Kidney (tissue), 14 donors: ENCODE results near the gene C1QTNF6. TPM values are rescaled to one million over a fixed set of nuclear protein-coding genes. Genes with fewer than 3 reads are reported as not detected.
A peak's percentile ranks its signal among the peaks of the same experiment; 100 is the strongest.

Source experiments
- DNase-seq, 5 donors: peaks; one replicate each; pipeline ENCODE4 v3.0.0-alpha.2; 2013 to 2020
- FAIRE-seq: peaks from 2 replicates; lab custom pipeline; 2012; peaks lifted over from hg19 to GRCh38; lab: Jason Lieb, UNC
- H3K27ac ChIP-seq, 2 donors: one replicate each; pipeline ENCODE4 v1.7.0; 2013; ENCODE audit warnings: low read depth in 2 of 2, low read length in 2 of 2, inconsistent platforms in 1 of 2
- H3K27me3 ChIP-seq: one replicate; pipeline ENCODE4 v1.7.1; 2013; ENCODE audit warnings: low read length, inconsistent platforms; ENCODE audit not compliant: control insufficient read depth, insufficient read depth
- H3K36me3 ChIP-seq, 3 donors: one replicate each; pipeline versions ENCODE4 v1.7.0 to v1.7.1; 2013; ENCODE audit warnings: low read length in 3 of 3, control low read depth in 1 of 3, inconsistent platforms in 1 of 3; ENCODE audit not compliant: insufficient read depth in 3 of 3, control insufficient read depth in 2 of 3
- H3K4me1 ChIP-seq, 3 donors: one replicate each; pipeline versions ENCODE4 v1.7.0 to v1.7.1; 2013; ENCODE audit warnings: low read length in 3 of 3, inconsistent platforms in 1 of 3, low read depth in 1 of 3; ENCODE audit not compliant: control insufficient read depth in 2 of 3, insufficient read depth in 2 of 3
- H3K4me3 ChIP-seq, 3 donors: one replicate each; pipeline versions ENCODE4 v1.7.0 to v1.8.1; 2013; ENCODE audit warnings: low read length in 3 of 3, control low read depth in 1 of 3, inconsistent platforms in 1 of 3
- H3K9ac ChIP-seq, 3 donors: one replicate each; pipeline versions ENCODE4 v1.7.0 to v1.7.1; 2013; ENCODE audit warnings: low read length in 3 of 3, control low read depth in 1 of 3, inconsistent platforms in 1 of 3
- H3K9me3 ChIP-seq, 3 donors: one replicate each; pipeline versions ENCODE4 v1.7.0 to v1.7.1; 2013; ENCODE audit warnings: low read length in 3 of 3, control low read depth in 1 of 3, inconsistent platforms in 1 of 3; ENCODE audit not compliant: control insufficient read depth in 2 of 3, insufficient read depth in 1 of 3
- CTCF ChIP-seq: IDR thresholded peaks from 3 replicates; pipeline ENCODE4 v1.5.1; 2012; ENCODE audit warnings: mild to moderate bottlenecking, moderate library complexity, borderline replicate concordance; ENCODE audit not compliant: insufficient read depth; ENCODE audit errors: extremely low read depth
- intact Hi-C: fragments of 100-400 bp; cut with DNase I; formaldehyde crosslinking; loops from one replicate; pipeline ENCODE4 v1.11.1; 2022
- polyA plus RNA-seq: library from polyadenylated mRNA; stranded (reverse); fragments of 350-450 nt; fragmentation: Illumina TruSeq; extraction: RNeasy Lipid Tissue Mini Kit (QIAGEN cat#74804); gene quantifications from one replicate; pipeline ENCODE4 v1.2.3, GENCODE V29; 2014; ENCODE audit warnings: low read depth, low replicate concordance; ENCODE audit not compliant: insufficient read depth
- total RNA-seq: library from RNA; stranded (reverse); fragmentation: NEBNext Ultra II Directional; extraction: Animal tissue kit (Norgen Biotek cat#: 25700); gene quantifications from one replicate; pipeline ENCODE4 v1.2.1, GENCODE V29; 2021
- donor health status: control.
- donor health status: control.
- donor health status: control.
- donor health status: control.
- donor health status: control.
- donor health status: DM: yes; HTN: yes; CAD: no.
- donor health status: Normal renal cell carcinoma (clear cell type).

C1QTNF6 gene
- total and polyA plus RNA-seq, 2 donors from 2014 or later: 3.2 to 8.0 TPM

- no peaks in the 10 kb centered on the region for H3K9me3 ChIP-seq
- no peak overlapping the region for H3K4me3 ChIP-seq
- H3K9ac ChIP-seq: no peak overlapping the region
- peaks cover 0 to 23% (median 9%) of the 10 kb centered on the region in 3 donors for H3K4me1 ChIP-seq
- TF ChIP-seq CTCF: no peak
- intact Hi-C loops: no loop called here
- H3K27me3 ChIP-seq: no peaks in the 10 kb centered on the region
- no peaks in the 10 kb centered on the region for H3K36me3 ChIP-seq
- FAIRE-seq: no peak
- DNase-seq: no peak
- H3K27ac ChIP-seq: no peak overlapping the region
Measured at GRCh38 chr22:37174964-37175363, 13.1 kb downstream of the C1QTNF6 start.

- DNase-seq (peak in 1 of 5 donors; percentile 15), FAIRE-seq (no peak)
- intact Hi-C loops: no loop called here
- no peaks in the 10 kb centered on the region for H3K9me3 ChIP-seq
- no peaks in the 10 kb centered on the region for H3K27me3 ChIP-seq
- H3K4me3 ChIP-seq: no peak overlapping the region
- no peak for TF ChIP-seq CTCF
- no peak overlapping the region for H3K27ac ChIP-seq
- H3K36me3 ChIP-seq: no peaks in the 10 kb centered on the region
- peaks cover 0 to 17% (median 9%) of the 10 kb centered on the region in 3 donors for H3K4me1 ChIP-seq
- no peak overlapping the region for H3K9ac ChIP-seq
Measured at GRCh38 chr22:37173709-37174108, 14.3 kb downstream of the C1QTNF6 start.

DNA sequence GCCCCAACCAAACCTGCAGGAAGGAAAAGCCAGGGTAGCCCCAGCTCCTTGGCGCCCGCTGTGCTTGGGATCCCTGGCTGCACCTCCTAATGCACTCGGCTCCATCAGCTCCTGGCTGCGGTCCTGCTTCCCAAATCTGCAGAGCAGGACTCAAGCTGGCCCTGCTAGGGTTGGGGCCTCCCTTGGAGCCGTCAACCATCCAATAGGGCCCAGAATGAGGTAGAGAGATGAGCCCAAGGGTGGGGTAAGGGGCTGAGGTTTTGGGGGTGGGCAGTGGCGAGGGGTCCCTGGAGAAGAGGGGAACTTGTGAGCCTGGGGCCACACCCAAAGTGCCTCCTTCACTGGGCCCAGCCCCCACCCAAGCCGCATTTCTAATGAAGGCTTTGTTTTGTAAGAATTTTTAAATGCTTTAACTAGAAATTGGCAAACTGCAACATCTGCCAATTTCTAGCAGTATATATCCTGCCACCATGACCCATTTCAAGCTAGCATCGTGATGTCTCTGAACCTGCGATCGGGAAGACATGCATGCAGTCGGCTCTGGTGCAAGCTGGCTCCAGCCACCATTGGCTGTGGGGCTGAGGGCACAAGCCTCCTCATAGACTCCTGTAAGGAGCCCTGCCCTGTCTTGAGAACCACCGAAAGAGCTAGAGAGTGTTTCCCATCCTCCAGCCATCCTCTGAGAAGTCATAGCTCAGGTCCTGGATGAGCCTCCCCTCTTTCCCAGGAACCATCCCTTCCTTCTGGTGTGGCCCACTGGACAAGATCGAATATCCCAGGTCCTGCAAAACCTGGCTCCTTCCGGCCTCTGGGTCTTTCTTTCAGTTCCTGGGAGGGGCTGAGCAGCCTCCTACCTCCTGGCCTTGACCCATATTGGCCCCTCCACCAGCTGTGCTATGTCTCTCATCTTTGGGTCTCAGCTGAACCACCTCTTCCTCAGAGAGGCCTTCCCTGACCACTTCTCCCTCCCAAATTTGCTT, 15.5 kb downstream of the C1QTNF6 start:
- no peak overlapping the region for H3K27ac ChIP-seq
- H3K36me3 ChIP-seq: no peaks in the 10 kb centered on the region
- H3K4me1 ChIP-seq: peaks cover 0 to 14% (median 7%) of the 10 kb centered on the region in 3 donors
- no peaks in the 10 kb centered on the region for H3K9me3 ChIP-seq
- FAIRE-seq (no peak), DNase-seq (peak in 2 of 5 donors; percentile 22 to 49)
- TF ChIP-seq CTCF: no peak
- intact Hi-C loops: no loop called here
- no peaks in the 10 kb centered on the region for H3K27me3 ChIP-seq
- H3K9ac ChIP-seq: no peak overlapping the region
- no peak overlapping the region for H3K4me3 ChIP-seq
